Measurements from ENCODE around the gene BRD3OS.

DNA sequence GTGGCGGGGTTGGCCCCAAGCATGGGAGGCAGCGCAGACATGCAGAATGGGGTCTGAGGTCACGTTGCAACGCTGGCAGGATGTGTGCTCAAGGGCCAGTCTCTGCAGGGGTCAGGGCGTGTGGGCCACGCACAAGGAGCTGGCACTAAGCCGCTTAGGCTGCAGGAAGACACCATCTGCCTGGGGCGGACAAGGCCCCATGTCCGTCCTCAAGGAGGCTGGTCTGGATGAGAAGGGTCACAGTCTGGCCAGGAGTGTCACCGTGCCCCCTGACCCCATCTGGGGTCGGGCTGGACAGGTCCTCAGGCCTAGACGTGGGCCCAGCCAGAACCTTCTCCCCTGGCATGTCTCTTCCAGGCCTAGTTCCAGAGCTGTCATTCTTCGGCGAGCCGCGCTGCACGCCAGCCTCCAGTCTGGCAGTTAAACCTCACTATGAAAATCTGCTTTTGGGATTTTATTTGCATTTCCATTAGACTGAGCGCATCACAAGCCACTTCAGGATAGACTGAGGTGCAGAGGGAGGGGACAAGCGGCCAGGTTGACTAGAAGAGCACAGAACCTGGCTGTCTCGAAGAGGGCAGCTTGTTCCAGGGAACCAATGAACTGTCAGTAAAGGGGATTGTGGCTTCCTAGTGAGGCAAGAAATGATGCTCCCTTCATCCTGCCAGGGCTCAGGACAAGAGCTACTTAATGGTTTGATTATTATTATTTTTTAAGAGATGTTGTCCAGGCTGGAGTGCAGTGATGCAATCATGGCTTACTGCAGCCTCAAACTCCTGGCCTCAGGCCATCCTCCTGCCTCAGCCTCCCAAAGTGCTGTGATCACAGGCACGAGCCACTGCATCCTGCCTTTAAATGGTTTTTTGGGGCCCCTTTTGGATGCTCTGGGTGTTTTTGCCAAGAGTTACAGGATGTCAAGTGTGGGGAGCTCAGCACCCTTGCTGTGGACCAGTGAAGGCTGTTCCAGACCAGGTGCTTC is 4.3 kb downstream of the BRD3OS start:
- TF ChIP-seq, protein P1, sequence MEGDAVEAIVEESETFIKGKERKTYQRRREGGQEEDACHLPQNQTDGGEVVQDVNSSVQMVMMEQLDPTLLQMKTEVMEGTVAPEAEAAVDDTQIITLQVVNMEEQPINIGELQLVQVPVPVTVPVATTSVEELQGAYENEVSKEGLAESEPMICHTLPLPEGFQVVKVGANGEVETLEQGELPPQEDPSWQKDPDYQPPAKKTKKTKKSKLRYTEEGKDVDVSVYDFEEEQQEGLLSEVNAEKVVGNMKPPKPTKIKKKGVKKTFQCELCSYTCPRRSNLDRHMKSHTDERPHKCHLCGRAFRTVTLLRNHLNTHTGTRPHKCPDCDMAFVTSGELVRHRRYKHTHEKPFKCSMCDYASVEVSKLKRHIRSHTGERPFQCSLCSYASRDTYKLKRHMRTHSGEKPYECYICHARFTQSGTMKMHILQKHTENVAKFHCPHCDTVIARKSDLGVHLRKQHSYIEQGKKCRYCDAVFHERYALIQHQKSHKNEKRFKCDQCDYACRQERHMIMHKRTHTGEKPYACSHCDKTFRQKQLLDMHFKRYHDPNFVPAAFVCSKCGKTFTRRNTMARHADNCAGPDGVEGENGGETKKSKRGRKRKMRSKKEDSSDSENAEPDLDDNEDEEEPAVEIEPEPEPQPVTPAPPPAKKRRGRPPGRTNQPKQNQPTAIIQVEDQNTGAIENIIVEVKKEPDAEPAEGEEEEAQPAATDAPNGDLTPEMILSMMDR (IDR thresholded peaks at IDR 0.05; ENCODE audit: low read depth, low read length) = no peak
- TF ChIP-seq EZH2phosphoT487 (IDR thresholded peaks at IDR 0.05; ENCODE audit: low read depth) = no peak

All from OCI-LY3 (cell line).